Measurements from ENCODE around the gene PTPRM. TPM values are rescaled to one million over a fixed set of nuclear protein-coding genes. Genes with fewer than 3 reads are reported as not detected.

PTPRM gene
- total RNA-seq, 1 donor from 2014 or later = 71.3 TPM

DNA sequence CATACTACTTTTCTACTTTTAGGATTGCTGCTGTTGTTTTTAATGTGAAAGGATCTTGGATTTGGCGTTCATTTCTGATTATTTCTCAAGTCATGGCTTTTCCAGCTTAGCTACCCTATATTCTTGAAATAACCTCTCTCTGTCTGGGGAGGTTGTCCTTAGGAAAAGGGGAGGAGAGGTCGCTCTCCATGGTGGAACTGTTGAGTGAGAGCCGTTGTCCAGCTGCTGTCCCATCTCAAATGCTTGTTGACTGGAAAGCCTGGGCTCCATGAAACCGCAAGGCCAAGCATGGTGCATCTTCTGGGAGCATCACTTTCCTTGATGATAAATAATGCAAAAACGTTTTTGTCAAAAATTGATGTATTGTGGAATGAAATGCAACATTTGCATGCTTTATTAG lies 563.0 kb downstream of the PTPRM start:
- no peak overlapping the region for H3K4me3 Mint-ChIP-seq
- no peak for DNase-seq (ENCODE audit: low spot score in 2 of 2, unreplicated experiment in 2 of 2)
- H3K9me3 Mint-ChIP-seq = peaks cover 8% of the 10 kb centered on the region
- H3K27ac Mint-ChIP-seq = no peak overlapping the region
- H3K27me3 Mint-ChIP-seq (ENCODE audit: low read depth) = no peaks in the 10 kb centered on the region
- H3K4me1 Mint-ChIP-seq = peaks cover 14% of the 10 kb centered on the region
- TF ChIP-seq, protein P1, sequence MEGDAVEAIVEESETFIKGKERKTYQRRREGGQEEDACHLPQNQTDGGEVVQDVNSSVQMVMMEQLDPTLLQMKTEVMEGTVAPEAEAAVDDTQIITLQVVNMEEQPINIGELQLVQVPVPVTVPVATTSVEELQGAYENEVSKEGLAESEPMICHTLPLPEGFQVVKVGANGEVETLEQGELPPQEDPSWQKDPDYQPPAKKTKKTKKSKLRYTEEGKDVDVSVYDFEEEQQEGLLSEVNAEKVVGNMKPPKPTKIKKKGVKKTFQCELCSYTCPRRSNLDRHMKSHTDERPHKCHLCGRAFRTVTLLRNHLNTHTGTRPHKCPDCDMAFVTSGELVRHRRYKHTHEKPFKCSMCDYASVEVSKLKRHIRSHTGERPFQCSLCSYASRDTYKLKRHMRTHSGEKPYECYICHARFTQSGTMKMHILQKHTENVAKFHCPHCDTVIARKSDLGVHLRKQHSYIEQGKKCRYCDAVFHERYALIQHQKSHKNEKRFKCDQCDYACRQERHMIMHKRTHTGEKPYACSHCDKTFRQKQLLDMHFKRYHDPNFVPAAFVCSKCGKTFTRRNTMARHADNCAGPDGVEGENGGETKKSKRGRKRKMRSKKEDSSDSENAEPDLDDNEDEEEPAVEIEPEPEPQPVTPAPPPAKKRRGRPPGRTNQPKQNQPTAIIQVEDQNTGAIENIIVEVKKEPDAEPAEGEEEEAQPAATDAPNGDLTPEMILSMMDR (IDR thresholded peaks at IDR 0.05; ENCODE audit: unreplicated experiment) = no peak
- H3K36me3 Mint-ChIP-seq = peaks cover 5% of the 10 kb centered on the region

DNA sequence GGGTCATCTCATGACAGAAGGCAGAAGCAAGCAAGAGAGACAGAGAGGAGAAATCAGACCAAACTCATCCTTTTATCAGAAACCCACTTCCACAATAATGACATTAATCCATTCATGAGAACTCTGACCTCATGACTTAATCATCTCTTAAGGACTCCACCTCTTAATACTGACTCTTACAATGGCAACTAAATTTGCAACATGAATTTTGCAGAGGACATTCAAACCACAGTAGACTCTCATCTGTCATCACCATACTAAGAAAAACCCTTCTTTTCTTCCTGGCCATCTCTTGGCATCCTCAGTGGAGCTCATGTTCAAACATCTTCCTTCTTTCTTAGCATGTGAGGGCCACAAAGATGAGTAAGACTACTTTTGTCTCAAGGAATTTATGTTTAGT lies 565.9 kb downstream of the PTPRM start:
- H3K27ac Mint-ChIP-seq = no peak overlapping the region
- H3K4me1 Mint-ChIP-seq = no peaks in the 10 kb centered on the region
- no peaks in the 10 kb centered on the region for H3K27me3 Mint-ChIP-seq (ENCODE audit: low read depth)
- H3K36me3 Mint-ChIP-seq = no peaks in the 10 kb centered on the region
- H3K4me3 Mint-ChIP-seq = no peak overlapping the region
- no peak for DNase-seq (ENCODE audit: low spot score in 2 of 2, unreplicated experiment in 2 of 2)
- peaks cover 8% of the 10 kb centered on the region for H3K9me3 Mint-ChIP-seq
- TF ChIP-seq, protein P1 (IDR thresholded peaks at IDR 0.05; ENCODE audit: unreplicated experiment) = no peak

DNA sequence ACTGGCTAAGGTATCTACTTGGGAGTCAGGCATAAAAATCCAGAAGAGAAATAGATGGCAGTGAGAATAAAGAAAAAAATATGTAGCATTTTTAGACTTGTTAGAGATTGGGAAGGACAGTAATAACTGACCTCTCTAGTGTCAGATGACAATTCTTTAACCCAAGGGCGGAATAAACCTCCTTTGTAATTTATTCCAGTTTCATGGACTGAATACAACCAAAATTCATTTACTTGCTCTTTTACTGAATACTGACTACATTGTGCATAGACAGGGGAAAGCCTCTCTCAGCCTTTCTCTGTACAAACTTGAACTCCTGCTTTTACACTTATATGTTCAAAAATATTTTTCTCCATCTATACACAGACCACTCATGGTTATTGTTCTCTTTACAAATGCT lies 566.8 kb downstream of the PTPRM start:
- DNase-seq (ENCODE audit: low spot score in 2 of 2, unreplicated experiment in 2 of 2) = no peak
- H3K27me3 Mint-ChIP-seq (ENCODE audit: low read depth) = no peaks in the 10 kb centered on the region

DNA sequence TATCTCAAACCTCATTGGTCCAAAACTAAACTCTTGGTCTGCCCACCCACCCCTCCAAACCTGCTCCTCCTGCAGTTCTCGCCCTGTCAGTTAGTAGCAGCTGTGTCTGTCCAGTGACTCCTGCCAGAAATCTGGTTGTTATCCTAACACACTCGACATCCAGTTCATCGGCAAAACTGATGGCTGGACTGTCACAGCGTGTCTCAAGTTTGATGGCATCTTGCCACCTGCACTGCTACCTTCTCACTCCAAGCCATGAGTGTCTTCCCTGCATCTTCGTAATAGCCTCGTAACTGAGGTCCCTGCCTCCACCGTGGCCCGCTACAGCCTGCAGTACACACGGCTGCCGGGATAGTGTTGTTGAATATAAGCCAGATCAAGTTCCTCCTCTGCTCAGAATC lies 572.0 kb downstream of the PTPRM start:
- H3K4me1 Mint-ChIP-seq = no peaks in the 10 kb centered on the region
- no peaks in the 10 kb centered on the region for H3K9me3 Mint-ChIP-seq
- no peak for DNase-seq (ENCODE audit: low spot score in 2 of 2, unreplicated experiment in 2 of 2)
- no peak overlapping the region for H3K4me3 Mint-ChIP-seq
- TF ChIP-seq, protein P1 (IDR thresholded peaks at IDR 0.05; ENCODE audit: unreplicated experiment) = no peak
- no peaks in the 10 kb centered on the region for H3K27me3 Mint-ChIP-seq (ENCODE audit: low read depth)
- H3K36me3 Mint-ChIP-seq = peaks cover 3% of the 10 kb centered on the region
- no peak overlapping the region for H3K27ac Mint-ChIP-seq

More for the DNA sequence above, 566.8 kb downstream of the PTPRM start:
- TF ChIP-seq, protein P1 (IDR thresholded peaks at IDR 0.05; ENCODE audit: unreplicated experiment) = no peak
- Mint-ChIP-seq H3K4me1 (no peaks in the 10 kb centered on the region), H3K27ac (no peak overlapping the region), H3K36me3 (no peaks in the 10 kb centered on the region), H3K4me3 (no peak overlapping the region), H3K9me3 (peaks cover 8% of the 10 kb centered on the region)

DNA sequence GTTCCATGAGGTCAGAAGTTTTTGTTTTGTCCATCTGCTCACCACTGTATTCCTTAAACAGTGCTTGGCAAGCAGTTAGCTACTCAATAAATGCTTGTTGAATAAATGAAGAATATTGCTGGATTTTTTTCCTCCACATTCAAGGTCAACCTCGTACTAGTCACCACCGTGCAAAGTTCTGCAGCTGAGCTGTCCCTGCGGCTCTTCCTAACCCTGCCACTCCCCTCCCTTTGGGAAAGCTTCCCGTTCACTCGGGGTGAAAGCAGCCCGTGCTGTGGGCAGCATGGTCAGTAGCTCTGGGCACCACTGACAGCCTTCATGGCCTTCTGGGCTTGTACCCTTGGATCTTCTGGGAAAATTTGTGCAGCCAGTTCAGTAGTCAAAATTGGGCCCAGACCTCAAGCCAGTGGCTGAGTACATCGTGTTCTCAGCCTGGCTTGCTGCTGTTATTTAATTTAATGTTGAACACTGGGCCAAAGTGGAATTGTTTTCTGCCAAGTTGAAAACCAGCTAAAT lies 572.8 kb downstream of the PTPRM start:
- Mint-ChIP-seq H3K36me3 (peaks cover 6% of the 10 kb centered on the region), H3K9me3 (peaks cover 3% of the 10 kb centered on the region), H3K27me3 (ENCODE audit: low read depth) (no peaks in the 10 kb centered on the region), H3K4me3 (no peak overlapping the region), H3K4me1 (no peaks in the 10 kb centered on the region), H3K27ac (no peak overlapping the region)
- TF ChIP-seq, protein P1 (IDR thresholded peaks at IDR 0.05; ENCODE audit: unreplicated experiment) = no peak
- no peak for DNase-seq (ENCODE audit: low spot score in 2 of 2, unreplicated experiment in 2 of 2)
